MM.1S (cell line): ENCODE measurements around the gene WNT2.
"Not testable (repeated sequence)": the region's sequence is repeated elsewhere in the genome, so short reads cannot be mapped to it uniquely, and the experiment has no call there.

Experiments
- DNase-seq: peaks from one replicate; pipeline ENCODE4 v3.0.0-alpha.2; 2015
- H2AFZ ChIP-seq: fragments of 300-600 bp; sonication (generic); 2 replicates; pipeline ENCODE4 v1.6.0; 2016; ENCODE audit warnings: antibody characterized with exemption, low read length
- H3F3A ChIP-seq: fragments of 300-600 bp; sonication (generic); 2 replicates; pipeline ENCODE4 v1.6.1; 2016; ENCODE audit warnings: mild to moderate bottlenecking, antibody characterized with exemption, low read length, moderate library complexity, mixed read lengths; ENCODE audit not compliant: insufficient read depth
- H3K27ac ChIP-seq: fragments of 300-600 bp; sonication (generic); 2 replicates; pipeline ENCODE4 v1.5.1; 2016; ENCODE audit warnings: mild to moderate bottlenecking, low read length
- H3K27me3 ChIP-seq: fragments of 300-600 bp; sonication (generic); replicated peaks from 2 replicates; pipeline ENCODE4 v1.6.0; 2016; ENCODE audit warnings: low read length; ENCODE audit not compliant: insufficient read depth
- H3K36me3 ChIP-seq: fragments of 300-600 bp; sonication (generic); replicated peaks from 2 replicates; pipeline ENCODE4 v1.6.1; 2016; ENCODE audit warnings: mild to moderate bottlenecking, low read length, mixed read lengths; ENCODE audit not compliant: insufficient read depth
- H3K4me1 ChIP-seq: fragments of 300-600 bp; sonication (generic); 2 replicates; pipeline ENCODE4 v1.6.1; 2016; ENCODE audit warnings: low read length, mixed read lengths
- H3K4me2 ChIP-seq: fragments of 300-600 bp; sonication (generic); 2 replicates; pipeline ENCODE4 v1.6.0; 2016; ENCODE audit warnings: low read depth, low read length
- H3K4me3 ChIP-seq: fragments of 300-600 bp; sonication (generic); 2 replicates; pipeline ENCODE4 v1.5.1; 2016; ENCODE audit warnings: low read length, mixed read lengths
- H3K79me2 ChIP-seq: fragments of 300-600 bp; sonication (generic); 2 replicates; pipeline ENCODE4 v1.6.1; 2016; ENCODE audit warnings: mixed run types, low read length, mixed read lengths
- H3K9ac ChIP-seq: fragments of 300-600 bp; sonication (generic); 2 replicates; pipeline ENCODE4 v1.6.1; 2016; ENCODE audit warnings: low read length, mixed read lengths
- H3K9me2 ChIP-seq: fragments of 300-600 bp; sonication (generic); replicated peaks from 2 replicates; pipeline ENCODE4 v1.6.1; 2016; ENCODE audit warnings: mild to moderate bottlenecking, low read length, mixed read lengths; ENCODE audit not compliant: insufficient read depth
- H3K9me3 ChIP-seq: fragments of 300-600 bp; sonication (generic); replicated peaks from 2 replicates; pipeline ENCODE4 v1.6.1; 2016; ENCODE audit warnings: mild to moderate bottlenecking, low read length, mixed read lengths; ENCODE audit not compliant: insufficient read depth
- H4K20me1 ChIP-seq: fragments of 300-600 bp; sonication (generic); 2 replicates; pipeline ENCODE4 v1.6.1; 2016; ENCODE audit warnings: mild to moderate bottlenecking, low read length, moderate library complexity, mixed read lengths; ENCODE audit not compliant: insufficient read depth
- EZH2 ChIP-seq: fragments of 300-600 bp; sonication (generic); optimal IDR thresholded peaks from 2 replicates; pipeline ENCODE3; 2017; ENCODE audit warnings: low read depth, mild to moderate bottlenecking, antibody characterized with exemption, low read length, mixed read lengths
- EZH2phosphoT487 ChIP-seq: fragments of 300-600 bp; sonication (generic); IDR thresholded peaks from 2 replicates; pipeline ENCODE4 v1.6.1; 2018; ENCODE audit warnings: antibody characterized with exemption, low read length
- TF ChIP-seq, protein P1 (sequence below): fragments of 300-600 bp; sonication (generic); IDR thresholded peaks from 2 replicates; pipeline ENCODE4 v1.5.1; 2016; ENCODE audit warnings: antibody characterized with exemption, low read length, mixed read lengths

WNT2 gene

DNA sequence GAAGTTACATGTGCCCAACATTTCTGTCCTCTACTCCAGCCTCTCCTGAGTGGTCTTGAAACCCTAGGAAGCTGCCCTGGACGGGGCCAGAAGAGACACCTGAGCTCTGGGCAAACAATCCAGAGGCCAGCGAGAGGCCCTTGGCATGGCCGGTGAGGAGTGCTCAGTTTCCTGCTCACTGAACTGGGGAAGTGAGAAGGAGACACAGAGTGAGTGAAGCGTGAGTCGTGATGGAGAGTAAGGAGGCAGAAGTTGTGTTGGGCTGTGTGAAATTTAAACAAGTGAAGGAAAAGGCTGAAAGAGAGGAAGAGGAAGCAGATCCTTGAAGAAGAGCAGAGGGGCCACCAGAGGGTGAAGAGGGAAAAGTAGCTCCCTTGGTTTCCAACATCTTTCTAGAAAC lies 73.2 kb downstream of the WNT2 start:
- Histone ChIP-seq H3K9me2 (no peaks in the 10 kb centered on the region), H3K9ac (no peak overlapping the region), H3K4me2 (no peak overlapping the region), H3K4me3 (no peak overlapping the region), H3K36me3 (no peaks in the 10 kb centered on the region), H3K9me3 (no peaks in the 10 kb centered on the region), H3K27ac (no peak overlapping the region), H2AFZ (no peak overlapping the region), H3F3A (no peaks in the 10 kb centered on the region), H3K27me3 (no peaks in the 10 kb centered on the region), H3K4me1 (no peaks in the 10 kb centered on the region), H4K20me1 (no peaks in the 10 kb centered on the region), H3K79me2 (no peaks in the 10 kb centered on the region)
- TF ChIP-seq, protein P1, sequence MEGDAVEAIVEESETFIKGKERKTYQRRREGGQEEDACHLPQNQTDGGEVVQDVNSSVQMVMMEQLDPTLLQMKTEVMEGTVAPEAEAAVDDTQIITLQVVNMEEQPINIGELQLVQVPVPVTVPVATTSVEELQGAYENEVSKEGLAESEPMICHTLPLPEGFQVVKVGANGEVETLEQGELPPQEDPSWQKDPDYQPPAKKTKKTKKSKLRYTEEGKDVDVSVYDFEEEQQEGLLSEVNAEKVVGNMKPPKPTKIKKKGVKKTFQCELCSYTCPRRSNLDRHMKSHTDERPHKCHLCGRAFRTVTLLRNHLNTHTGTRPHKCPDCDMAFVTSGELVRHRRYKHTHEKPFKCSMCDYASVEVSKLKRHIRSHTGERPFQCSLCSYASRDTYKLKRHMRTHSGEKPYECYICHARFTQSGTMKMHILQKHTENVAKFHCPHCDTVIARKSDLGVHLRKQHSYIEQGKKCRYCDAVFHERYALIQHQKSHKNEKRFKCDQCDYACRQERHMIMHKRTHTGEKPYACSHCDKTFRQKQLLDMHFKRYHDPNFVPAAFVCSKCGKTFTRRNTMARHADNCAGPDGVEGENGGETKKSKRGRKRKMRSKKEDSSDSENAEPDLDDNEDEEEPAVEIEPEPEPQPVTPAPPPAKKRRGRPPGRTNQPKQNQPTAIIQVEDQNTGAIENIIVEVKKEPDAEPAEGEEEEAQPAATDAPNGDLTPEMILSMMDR = no peak
- TF ChIP-seq EZH2phosphoT487 (no peak), EZH2 (no peak)
- no peak for DNase-seq

DNA sequence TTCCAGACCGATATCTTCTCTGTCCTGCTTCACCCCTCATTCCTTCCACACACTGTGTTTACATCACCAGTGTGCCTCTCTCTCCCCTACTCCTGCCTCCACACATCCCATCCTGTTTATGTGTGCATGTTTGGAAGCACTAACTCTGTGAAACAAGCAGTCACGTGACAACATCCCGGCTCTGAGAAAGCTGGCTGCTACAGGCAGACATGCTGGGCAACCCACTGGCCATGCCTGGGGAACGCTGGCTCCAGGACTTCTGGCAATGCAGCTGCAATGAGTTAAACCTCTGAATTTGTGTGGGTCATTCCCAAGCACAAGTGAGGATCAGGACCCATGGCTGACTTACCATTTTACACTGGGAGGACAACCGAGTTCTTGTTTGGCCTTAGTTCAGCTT lies 74.0 kb downstream of the WNT2 start:
- Histone ChIP-seq H3K27ac (no peak overlapping the region), H3F3A (no peaks in the 10 kb centered on the region), H3K36me3 (no peaks in the 10 kb centered on the region), H3K4me2 (no peak overlapping the region), H3K4me3 (no peak overlapping the region), H2AFZ (no peak overlapping the region), H3K4me1 (no peaks in the 10 kb centered on the region), H3K9ac (no peak overlapping the region), H4K20me1 (no peaks in the 10 kb centered on the region), H3K79me2 (no peaks in the 10 kb centered on the region), H3K27me3 (no peaks in the 10 kb centered on the region), H3K9me2 (no peaks in the 10 kb centered on the region), H3K9me3 (no peaks in the 10 kb centered on the region)
- no peak for TF ChIP-seq EZH2phosphoT487
- TF ChIP-seq, protein P1 = no peak
- no peak for TF ChIP-seq EZH2
- no peak for DNase-seq

DNA sequence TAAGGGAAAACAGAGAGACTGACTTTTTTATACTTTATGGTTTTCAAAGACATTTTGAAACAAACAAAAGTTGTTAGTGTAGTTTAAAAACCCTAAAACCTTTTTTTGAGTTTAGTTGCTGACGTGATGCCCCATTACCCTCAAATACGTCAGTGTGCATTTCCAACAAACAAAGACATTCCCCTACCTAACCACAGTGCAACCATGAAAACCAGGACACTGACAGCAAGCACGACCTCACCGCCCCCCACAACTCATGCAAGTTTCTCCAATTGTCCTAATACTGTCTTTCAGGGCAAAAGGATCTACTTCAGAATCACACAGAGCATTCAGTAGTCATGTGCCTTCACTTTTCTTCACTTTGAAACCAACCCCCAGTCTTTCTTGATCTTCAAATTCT lies 75.0 kb downstream of the WNT2 start:
- no peaks in the 10 kb centered on the region for H3F3A ChIP-seq
- no peaks in the 10 kb centered on the region for H3K36me3 ChIP-seq
- H3K4me1 ChIP-seq = no peaks in the 10 kb centered on the region
- H2AFZ ChIP-seq = no peak overlapping the region
- no peaks in the 10 kb centered on the region for H3K9me2 ChIP-seq
- no peak overlapping the region for H3K9ac ChIP-seq
- no peaks in the 10 kb centered on the region for H3K9me3 ChIP-seq
- H3K79me2 ChIP-seq = no peaks in the 10 kb centered on the region
- H3K4me3 ChIP-seq = no peak overlapping the region
- no peak for DNase-seq
- no peaks in the 10 kb centered on the region for H3K27me3 ChIP-seq
- no peak overlapping the region for H3K4me2 ChIP-seq
- TF ChIP-seq EZH2phosphoT487 (no peak), EZH2 (no peak)
- TF ChIP-seq, protein P1 = no peak
- H3K27ac ChIP-seq = no peak overlapping the region
- no peaks in the 10 kb centered on the region for H4K20me1 ChIP-seq

DNA sequence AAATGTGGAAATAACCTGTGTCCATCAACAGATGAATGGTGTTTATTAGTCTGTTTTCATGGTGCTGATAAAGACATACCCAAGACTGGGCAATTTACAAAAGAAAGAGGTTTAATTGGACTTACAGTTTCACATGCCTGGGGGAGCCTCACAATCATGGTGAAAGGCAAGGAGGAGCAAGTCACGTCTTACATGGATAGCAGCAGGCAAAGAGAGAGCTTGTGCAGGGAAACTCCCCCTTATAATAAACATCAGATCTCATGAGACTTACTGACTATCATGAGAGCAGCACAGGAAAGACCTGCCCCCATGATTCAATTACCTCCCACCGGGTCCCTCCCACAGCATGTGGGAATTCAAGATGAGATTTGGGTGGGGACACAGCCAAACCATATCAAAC lies 77.2 kb downstream of the WNT2 start:
- H2AFZ ChIP-seq, H3F3A ChIP-seq, H3K27me3 ChIP-seq, H3K4me1 ChIP-seq, H3K79me2 ChIP-seq, DNase-seq, H3K36me3 ChIP-seq, H3K9me2 ChIP-seq, H3K9ac ChIP-seq, H3K4me3 ChIP-seq, H3K27ac ChIP-seq, H3K4me2 ChIP-seq, H4K20me1 ChIP-seq, H3K9me3 ChIP-seq: not testable (repeated sequence)
